Astrocyte of the cerebellum (primary cell): ENCODE data around the gene COL9A3.

Source experiments
- DNase-seq: peaks from one replicate; pipeline ENCODE4 v3.0.0-alpha.2; 2011; ENCODE audit warnings: low read depth
- H3K4me3 ChIP-seq: 2 replicates; pipeline ENCODE4 v1.5.1; 2011; ENCODE audit warnings: mild to moderate bottlenecking, low read depth, low read length, moderate library complexity
- in situ Hi-C: cut with HindIII; loops from 2 replicates; pipeline ENCODE4 v1.10.0; 2017; ENCODE audit warnings: low sequenced_read_pairs
- TF ChIP-seq, protein P1 (sequence below): IDR thresholded peaks from 2 replicates; pipeline ENCODE4 v1.5.1; 2012; ENCODE audit warnings: low read length, low read depth, moderate library complexity, mild to moderate bottlenecking; ENCODE audit errors: missing control alignments

COL9A3 gene

GRCh38 chr20:62816884-62817873 lies at the start of gene COL9A3:
Gene COL9A3 (plus strand): TSS chr20:62817050. CDS start chr20:62817065, 15 bp downstream.
- TF ChIP-seq, protein P1, sequence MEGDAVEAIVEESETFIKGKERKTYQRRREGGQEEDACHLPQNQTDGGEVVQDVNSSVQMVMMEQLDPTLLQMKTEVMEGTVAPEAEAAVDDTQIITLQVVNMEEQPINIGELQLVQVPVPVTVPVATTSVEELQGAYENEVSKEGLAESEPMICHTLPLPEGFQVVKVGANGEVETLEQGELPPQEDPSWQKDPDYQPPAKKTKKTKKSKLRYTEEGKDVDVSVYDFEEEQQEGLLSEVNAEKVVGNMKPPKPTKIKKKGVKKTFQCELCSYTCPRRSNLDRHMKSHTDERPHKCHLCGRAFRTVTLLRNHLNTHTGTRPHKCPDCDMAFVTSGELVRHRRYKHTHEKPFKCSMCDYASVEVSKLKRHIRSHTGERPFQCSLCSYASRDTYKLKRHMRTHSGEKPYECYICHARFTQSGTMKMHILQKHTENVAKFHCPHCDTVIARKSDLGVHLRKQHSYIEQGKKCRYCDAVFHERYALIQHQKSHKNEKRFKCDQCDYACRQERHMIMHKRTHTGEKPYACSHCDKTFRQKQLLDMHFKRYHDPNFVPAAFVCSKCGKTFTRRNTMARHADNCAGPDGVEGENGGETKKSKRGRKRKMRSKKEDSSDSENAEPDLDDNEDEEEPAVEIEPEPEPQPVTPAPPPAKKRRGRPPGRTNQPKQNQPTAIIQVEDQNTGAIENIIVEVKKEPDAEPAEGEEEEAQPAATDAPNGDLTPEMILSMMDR, result no peak
- in situ Hi-C loops, result loop anchor here (5.0 kb wide), 1 partner anchor 50 kb away; no protein-coding TSS in a partner anchor
- H3K4me3 ChIP-seq, result no peak within 1 kb of the TSS
- DNase-seq, result no peak

DNA sequence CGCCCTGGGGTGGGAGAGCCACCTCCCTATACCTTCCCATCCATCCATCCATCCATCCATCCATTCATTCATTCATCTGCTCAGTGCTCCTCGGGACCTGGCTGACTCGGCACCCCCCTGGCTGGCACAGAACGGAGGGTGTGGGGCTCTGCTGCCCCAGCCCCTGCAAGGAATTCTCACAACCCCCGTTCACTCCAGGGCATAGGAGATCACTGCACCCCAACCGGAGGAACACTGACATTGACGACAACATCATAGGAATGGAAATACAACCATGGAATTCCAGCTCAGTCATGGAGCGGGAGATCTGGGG lies 48.7 kb upstream of the COL9A3 start:
- TF ChIP-seq, protein P1, result no peak
- in situ Hi-C loops, result no loop called here
- DNase-seq, result no peak
- H3K4me3 ChIP-seq, result no peak overlapping the region

- TF ChIP-seq, protein P1, result no peak
- DNase-seq, result peak; percentile 46
- in situ Hi-C loops, result no loop called here
- H3K4me3 ChIP-seq, result no peak overlapping the region
Observed at GRCh38 chr20:62768551-62769287, 48.1 kb upstream of the COL9A3 start.

- in situ Hi-C loops, result no loop called here
- TF ChIP-seq, protein P1, result no peak
- no peak for DNase-seq
- no peak overlapping the region for H3K4me3 ChIP-seq
Observed at GRCh38 chr20:62769346-62770071, 47.3 kb upstream of the COL9A3 start.

GRCh38 chr20:62770111-62770910 lies 46.5 kb upstream of the COL9A3 start:
- H3K4me3 ChIP-seq, result no peak overlapping the region
- TF ChIP-seq, protein P1, result no peak
- no peak for DNase-seq
- in situ Hi-C loops, result no loop called here
